ENCODE measurements around the gene RNF220.

The RNF220 gene

DNA sequence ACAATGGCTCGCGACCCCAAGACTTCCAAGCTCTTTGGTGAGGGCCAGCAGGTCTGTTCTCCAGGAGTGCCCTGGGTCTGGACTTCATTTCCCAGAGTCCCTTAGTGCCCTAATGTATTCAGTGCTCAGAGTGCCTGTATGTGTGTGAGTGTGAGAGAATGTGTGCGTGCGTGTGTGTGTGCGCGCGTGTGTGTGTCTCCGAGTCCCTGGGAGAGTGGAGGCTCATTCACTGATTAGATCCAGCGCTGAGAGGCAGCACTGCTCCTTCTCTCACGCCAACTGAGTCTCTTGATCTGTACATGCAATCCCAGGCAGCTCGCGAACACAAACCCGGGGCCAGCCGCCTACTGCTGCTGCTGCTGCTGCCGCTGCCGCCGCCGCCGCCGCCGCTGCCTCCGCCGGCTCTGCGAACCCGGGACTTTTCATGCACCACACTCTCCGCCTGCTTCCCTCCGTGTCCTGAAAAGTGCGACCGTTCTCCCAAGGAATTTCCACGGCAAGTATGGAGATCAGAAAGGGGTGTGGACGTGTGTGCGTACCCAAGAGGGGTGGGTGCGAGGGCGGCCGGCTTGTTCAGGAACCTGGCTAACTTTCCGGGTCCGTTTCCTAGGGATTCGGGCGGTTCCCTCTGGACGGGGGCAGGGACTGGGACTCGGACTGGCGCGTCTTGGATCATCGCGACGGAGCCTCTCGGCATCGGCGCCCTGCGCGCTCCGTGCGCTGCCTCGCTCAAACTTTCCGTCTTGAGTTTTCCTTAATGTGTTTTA is at the start of gene RNF220:
Gene RNF220 (plus strand): TSS at position 225 of the 767 bp plus-strand sequence.
- DNase-seq, result peak; percentile 57

DNA sequence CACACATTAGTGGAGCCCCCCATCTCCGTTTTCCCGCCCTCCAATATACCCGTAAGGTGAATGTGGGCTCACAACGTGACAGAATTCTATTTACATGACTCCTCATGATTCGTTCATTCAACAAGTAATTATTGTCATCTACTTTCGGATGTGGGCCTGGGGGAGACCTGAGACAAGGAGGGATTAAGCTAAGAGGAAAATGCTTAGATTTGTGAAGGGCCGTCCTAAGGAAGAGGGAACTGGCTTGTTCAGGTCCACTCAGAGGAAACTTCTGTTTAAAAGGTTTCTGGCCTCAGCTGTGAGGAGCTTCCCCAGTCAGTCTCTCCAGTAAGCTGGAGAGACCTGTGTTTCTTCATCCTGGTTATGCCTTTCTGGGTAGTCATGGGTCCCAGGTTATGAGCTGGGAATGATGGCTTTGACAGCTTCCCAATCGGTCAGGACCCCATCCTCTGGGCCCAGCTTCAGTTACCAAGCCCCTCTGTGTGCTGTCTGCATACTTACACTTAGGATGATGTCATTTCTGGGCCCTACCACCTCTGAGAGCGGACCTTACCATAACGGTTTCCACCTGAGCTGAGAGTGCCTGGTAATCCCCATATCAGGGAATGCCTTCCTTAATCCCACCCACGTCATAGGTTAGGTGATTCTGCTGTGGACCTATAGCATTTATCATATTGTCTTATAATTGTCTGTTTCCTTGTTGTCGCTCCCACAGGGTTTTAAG is 49.3 kb upstream of the RNF220 start:
- no peak for DNase-seq

DNA sequence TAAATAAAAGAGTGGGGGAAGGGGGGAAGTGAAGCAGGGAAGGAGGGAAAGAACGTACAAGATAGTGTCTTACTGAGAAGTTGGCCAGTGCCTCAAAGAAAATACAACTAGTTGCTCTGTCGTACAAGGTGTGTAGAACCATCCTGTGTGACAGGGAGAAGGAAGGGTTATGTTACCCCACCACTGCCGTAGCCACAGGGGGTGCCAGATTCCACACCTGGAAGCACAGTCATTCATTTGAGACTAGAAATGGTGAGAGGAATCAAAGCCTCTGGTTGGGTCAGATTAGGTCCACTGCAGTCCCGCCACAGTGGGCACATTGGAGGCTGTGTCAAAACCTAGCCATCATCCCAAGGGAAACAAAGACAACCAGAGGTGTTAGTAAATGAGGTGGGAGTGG is 47.3 kb upstream of the RNF220 start:
- DNase-seq, result no peak

DNA sequence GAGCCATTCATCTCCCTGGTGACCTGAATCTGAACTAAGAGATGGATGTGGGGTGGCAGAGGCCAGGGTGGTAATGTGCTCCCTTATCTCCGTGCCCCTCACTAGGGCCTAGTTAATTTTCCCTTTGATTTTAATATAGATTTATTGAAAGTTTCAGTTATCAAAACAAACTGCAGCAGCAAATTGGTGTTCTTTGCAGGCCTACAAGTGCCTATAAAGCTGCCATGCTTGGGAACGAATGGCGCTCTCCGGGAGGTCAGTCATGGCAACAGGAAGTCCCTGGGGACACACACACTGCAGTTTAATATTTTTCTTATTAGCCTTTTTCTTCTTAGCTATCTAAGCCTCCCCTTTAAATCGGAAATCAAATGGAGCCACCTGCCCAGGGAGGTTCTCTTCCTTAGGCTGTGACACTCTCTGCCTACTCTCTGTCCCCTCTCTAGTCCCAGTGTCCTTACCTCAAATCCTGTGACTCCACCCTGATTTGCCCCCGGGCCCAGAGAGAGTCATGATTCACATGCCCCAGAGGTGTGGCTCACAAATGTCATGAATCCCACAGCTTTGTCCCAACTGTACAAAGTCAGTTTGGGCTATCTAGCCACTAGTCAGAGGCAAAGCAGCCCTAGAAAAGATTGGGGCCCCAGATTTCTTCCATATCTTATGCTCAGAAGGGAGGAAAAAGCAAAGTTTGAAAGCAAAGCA is 45.7 kb upstream of the RNF220 start:
- DNase-seq, result no peak

DNA sequence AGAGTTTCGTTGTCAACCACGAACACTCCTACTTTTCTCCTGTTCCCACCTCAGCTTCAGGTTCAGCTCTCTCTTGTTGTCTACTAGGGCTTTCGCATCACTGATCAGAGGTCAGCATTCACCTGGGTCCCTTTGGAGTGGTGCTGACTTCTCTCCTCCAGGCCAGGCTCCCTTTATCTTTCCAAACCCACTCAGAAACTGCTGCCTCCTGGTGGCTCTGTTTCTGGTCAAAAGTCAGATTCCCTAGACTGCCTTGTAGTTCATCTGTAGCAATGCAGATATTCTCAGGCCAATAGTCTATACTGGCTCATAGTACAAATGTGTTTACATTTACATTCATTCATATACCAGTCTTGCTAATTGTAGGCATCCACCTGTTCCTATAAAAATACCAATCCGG is 43.6 kb upstream of the RNF220 start:
- DNase-seq, result no peak

DNA sequence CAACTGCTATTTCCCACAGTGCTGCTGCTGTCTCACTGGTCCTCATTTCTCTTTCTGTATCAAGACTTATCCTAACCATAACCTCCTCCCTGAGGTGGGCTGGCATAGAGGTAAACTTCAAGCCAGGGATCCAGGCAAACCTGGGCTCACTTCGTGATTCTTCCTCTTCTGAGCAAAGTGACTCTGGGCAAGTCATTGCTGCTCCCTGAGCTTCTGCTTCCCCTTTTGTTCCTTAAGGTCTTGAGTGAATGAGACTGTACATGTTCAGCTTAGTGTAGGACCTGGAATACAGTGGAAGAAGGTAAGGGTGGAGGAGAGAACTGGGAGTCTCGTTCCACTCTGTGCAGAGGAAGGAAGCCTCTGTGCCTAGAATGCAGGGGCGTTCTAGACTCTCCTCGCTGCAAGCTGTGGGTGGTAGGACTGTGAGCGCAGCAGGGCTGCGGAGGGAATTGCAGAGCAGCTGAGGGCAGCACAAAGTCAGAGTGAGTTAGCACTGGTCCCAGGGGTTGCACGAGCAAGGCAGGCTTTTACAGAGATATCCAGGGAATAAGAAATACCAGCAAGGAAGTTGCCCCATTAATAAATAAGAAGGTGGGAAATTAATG is 38.6 kb upstream of the RNF220 start:
- DNase-seq, result no peak

DNA sequence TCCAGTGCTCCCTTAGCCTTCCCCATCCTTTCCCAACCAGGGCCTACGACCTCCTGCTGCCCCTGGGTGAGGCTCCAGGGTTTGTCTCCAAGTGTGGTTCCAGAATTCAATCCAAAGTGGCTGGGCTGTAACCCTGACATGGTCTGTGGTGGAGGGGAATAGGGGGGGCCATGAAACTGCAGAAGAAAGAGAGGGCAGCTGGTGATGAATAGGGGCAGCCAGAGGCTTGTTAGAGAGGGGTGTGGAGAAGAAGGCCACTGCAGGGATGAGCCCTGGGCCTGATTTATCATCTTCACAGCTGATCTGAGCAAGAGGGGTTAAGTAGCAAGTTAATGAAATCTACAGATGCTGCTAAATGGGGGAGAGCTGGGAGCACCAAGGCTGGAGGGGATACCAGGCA is 37.1 kb upstream of the RNF220 start:
- DNase-seq, result no peak

DNA sequence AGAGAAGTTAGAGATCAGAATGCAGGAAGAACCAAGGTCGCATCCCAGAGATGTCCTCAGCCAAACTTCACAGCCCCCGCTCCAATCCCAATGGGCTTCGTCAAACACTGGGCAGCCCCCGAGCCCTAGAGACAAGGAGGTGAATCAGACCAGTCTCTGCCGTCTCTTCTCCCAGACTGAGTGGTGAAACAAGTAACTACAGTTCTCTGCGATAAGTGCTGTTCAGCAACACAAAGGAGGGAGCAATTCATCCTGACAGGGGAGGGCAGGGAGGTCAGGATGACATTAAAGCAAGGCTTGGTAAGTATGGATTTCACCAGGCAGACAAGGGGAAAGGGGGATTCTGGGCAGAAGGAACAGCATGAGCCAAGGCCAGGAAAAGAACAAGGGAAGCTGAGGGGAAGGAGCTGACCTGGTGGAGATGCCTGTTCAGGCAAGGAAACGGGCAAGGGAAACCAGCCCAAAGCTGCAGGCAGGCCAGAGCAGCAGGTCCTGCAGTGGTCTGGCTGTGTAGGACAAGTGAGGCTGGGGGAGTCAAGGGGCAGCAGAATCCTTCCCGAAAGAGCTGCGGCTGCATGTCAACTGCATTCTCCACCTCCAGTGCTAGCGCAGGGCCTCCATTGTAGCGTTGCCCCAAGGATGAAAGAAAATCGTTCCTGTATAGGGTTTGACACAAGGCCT is 36.4 kb upstream of the RNF220 start:
- no peak for DNase-seq

DNA sequence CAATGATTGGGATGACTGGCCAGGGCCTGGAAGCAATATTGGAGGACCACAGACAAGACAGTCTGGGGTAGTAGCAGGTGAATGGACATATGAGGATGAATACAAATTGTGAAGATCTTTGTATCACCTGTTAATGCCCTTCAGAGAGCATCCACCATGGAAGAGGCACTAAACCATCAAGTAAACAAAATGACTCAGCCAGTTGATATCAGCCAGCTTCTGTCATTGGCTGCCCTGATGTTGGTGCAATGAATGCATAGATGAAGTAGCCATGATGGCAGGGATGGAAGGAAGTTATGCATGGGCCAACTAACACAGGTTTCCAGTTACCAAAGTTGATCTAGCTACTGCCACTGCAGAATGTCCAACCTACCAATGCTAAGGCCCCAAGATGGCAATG is 33.8 kb upstream of the RNF220 start:
- DNase-seq, result no peak

DNA sequence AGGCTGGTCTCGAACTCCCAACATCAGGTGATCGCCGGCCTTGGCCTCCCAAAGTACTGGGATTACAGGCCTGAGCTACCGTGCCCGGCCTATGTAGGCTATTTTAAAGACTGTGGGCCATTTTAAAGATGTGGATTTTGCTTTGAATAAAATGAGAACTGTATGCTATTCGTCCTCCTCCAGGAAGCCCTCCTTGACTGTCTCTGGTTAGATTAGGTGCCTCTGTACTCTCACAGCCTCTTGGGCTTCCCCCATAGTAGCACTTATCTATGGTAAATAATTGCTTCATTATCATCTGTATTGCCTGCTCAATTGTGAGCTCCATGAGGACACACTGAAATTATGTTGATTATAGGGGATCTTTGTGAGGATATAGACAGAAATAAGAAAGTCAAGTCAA is 29.5 kb upstream of the RNF220 start:
- no peak for DNase-seq

DNA sequence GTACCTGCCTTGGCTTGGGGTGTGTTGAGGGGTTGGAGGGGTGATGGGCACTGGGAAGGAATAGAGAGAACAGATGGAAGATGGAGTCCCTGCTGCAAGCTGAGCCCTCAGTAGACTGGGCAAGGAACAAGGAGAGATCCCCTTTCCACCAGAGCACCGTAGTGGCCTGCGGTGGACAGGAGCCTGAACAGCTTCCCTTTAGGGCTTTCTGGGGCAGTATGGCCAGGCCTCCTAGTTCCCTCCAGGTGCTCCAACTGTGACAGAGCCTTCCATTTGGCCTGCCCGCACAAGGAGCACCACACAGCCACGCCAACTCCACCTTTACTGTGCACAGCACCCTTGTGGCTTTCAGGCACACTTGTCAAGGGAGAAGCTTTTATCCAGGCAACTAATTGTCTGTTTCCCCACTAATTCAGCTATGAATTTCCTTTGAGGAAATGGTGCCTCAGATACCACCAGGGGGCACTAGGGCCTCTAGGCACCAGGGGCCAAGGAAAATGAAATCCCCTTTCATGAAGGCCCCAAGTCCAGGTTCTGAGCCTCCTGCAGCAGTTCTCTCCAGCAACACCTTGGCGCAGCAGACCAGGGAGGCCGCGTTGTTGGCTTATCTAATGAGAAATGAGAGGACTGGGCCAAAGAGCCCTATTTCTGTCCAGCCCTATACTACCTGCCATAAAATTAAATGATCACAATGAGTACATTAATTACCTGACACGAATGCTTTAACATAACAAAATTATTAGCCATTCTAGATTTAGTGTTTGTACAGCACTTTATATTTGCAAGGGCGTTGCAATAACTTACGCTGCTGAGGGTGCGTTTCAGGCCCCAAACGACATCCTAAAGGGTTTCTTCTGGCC is 26.9 kb upstream of the RNF220 start:
- peak; percentile 61 for DNase-seq

DNA sequence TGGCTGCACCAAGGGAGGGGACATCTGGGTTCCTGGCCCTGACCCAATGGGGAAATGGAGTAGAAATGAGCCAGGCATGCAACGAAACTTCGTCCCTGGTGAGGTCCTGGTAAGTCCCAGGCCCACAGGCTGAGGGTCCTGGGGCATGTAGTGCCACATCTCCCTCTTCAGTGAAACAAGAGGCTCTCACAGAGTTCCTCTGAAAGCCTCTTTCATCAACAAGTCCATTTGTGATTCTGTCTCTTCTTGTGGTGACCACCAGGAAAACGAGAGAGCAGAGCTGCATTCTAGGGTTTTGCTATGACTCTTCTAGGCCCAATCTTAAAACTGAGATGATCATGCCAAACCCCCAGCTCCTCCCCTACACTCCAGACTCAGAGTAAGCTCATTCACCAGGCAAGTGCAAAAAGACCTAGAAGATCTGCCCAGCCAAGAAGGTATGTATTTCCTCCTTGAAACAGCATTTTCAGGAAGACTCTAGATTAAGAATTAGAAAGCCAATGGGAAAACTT is 24.3 kb upstream of the RNF220 start:
- DNase-seq, result no peak

DNA sequence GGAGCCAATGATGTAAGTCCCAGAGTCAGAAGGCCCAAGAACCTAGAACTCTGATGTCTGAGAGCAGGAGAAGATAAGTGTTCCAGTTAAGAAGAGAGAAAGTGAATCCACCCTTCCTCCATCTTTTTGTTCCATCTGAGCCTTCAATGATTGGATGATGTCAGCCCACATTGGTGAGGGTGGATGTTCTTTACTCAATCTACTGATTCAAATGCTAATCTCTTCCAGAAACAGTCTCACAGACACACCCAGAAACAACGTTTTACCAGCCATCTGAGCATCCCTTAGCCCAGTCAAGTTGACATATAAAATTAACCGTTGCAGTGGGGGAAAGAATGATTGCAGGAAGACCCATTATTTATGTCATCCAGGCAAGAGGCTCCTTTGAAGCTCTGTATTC is 16.5 kb upstream of the RNF220 start:
- no peak for DNase-seq

DNA sequence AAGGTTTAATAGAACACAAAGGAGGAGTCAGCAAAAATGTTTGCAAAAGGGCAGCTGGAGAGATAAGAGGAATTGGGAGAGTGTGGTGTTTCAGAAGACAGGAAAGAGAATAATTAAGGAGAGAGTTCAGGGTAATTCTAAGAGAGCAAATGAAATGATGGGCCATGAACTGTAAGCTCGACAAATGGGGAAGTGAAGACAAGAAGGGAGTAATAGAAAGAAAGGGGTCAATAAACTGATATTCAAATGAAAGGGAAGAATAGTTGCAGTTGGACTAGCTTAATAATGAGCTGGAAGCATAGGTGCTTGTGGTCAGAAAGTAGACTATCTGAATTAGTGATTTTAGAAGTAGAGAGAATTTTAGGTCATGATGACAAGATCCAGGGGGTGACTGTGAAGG is 15.6 kb upstream of the RNF220 start:
- DNase-seq, result no peak

DNA sequence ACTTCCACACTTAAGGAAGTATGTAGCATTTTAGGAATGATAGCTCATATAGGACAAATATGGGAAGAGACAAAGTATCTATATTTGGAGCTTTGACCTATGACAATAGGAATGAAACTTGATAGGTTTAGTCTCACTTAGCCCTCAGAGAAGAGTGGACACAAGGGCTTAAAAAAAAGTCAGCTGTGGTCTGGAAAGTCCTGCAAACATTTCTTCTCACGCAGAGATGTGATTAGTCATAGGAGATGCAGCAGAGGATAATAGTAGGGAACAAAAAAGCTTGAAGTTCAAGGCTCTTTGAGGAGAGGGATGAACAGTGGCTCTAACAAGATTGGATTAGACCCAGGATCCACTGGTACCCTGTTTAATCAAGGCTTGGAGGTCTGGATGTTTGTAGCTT is 14.8 kb upstream of the RNF220 start:
- DNase-seq, result no peak

DNA sequence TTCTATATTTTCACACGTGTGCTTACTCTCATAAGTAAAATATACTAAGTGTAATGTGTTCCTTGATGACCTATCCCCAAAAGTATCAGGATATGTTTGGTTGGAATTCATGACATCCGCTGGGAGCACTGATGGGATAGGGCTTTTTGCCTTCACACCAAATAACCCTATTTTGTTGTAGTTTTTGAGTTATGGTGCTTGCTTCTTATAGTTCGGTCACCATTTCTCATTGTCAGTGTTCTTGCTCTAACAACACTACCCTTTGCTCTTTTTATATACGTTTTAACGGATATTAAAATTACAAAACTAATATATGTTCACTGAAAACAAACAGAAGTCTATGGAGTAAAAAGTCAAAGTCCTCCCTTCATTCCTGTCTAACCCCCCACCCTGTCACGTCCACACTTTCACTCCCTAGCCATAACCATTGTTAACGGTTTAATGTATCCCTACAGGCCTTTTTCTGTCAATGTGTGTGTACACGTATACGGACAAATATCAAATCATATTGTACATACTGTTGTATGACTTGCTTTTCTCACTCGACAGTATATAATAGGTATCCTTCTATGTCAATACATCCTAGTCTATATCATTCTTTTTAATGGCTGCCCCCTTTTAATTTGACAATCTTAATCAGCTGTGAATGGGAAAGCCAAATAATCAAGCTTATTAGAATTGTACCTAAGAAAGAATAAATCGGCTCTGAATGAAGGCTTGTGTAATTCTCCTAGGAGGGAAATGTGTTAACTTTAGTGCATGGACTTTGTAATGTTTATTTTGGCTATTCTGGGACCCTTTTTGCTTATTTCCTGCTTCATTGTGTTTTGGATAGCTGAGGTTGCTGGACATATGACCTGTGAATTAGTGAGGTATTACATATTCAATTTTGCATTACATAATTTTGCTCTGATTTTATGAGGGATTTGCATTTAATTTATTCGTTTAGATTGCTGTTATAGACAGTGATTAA is 3.5 kb upstream of the RNF220 start:
- no peak for DNase-seq

DNA sequence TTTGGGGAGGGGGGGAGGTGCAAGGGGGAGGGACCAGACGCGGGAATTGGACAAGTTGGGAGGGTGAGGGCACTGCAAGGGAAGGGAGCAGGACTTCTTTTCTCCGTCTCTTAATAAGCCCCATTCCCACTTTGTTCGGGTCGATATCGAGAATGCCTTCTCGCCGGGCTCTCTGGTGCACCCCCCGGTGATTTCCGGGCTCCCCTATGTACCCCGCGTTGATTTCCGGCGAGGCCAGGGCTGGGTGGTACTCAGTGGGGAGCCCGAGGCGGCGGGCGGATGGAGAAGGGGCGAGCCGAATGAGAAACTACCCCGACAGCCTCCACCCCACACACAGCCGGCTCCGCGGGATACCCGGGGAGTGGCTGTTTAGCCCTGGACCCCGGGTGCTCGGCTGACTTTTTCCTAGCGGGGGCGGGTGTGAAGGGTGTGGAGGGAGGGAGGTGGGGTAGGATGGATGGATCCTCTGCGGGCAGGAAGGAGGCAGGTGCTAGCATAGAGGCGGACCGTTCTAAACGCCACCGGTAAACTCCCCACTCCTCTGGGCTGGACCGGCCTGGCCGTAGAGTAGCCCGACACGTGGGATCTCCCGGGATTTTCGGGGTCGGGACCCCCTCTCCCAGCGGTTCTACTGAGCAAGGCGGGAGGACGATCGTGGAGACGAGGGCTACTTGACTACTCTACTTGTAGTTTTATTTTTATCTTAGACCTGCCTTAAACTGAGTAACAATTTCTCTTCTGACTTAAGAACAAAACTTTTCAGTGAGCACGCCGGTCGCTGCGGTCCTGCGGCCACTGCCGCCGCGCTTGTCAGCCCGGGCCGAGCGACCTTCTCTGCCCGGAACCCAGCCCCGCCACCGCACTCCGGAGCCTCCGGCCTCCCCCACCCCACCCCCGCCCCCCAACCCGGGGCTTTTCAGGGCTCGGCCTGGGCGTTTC is 1.0 kb downstream of the RNF220 start:
- peak; percentile 39 for DNase-seq

DNA sequence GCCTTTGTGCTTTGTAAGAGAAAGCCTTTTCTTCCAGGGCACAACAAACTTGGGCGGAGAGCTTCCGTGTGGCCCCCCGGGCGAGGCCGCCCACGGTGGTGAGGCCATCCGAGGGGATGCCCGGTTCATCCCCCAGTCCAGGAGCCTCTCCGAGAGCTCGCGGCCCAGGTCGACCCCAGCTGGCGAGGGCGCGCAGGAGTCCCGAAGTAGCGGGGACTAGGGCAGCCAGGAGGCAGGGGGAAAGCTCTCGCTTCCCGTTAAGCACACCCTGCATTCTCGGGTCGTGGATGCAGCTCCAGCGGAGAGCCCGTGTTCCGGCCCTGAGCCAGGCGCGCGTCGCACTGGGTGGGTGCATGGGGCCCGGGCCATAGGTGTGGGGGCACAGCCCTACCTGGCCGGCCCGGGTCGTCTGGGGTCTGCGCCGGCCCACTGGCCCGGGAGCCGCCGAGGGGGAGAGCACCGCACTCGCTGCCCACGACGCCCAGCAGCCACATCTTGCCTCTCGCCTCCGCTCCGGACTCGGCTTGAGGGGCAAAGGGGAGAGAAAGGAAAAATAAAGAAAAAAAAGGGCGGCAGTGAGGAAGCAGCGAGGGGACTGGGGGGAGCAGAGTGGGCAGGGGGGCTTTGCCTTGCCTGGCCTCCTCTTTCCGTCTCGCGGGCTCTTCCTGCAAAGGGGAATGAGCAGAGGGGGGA is 1.8 kb downstream of the RNF220 start:
- peak; percentile 29 for DNase-seq
